GM18511 (cell line): Measurements from ENCODE around the gene CTU2.

Experiments
- ATAC-seq: cut with Tn5 transposase; IDR thresholded peaks from one replicate; pipeline ENCODE4 v1.9.1; 2021; ENCODE audit warnings: mild to moderate bottlenecking, moderate library complexity; ENCODE audit not compliant: unreplicated experiment

The CTU2 gene

GRCh38 chr16:88695753-88696152, 10.6 kb upstream of the CTU2 start:
- no peak for ATAC-seq

GRCh38 chr16:88696441-88696840, 9.9 kb upstream of the CTU2 start:
- no peak for ATAC-seq

GRCh38 chr16:88697116-88697830, 9.0 kb upstream of the CTU2 start:
- no peak for ATAC-seq

GRCh38 chr16:88697831-88698615, 8.3 kb upstream of the CTU2 start:
- ATAC-seq, result no peak

- no peak for ATAC-seq
Observed at GRCh38 chr16:88698646-88699045, 7.7 kb upstream of the CTU2 start.

- no peak for ATAC-seq
Observed at GRCh38 chr16:88699180-88699579, 7.1 kb upstream of the CTU2 start.

GRCh38 chr16:88700322-88700635, 6.0 kb upstream of the CTU2 start:
- no peak for ATAC-seq

- ATAC-seq, result peak; percentile 83
Observed at GRCh38 chr16:88700636-88701482, 5.4 kb upstream of the CTU2 start.

GRCh38 chr16:88701581-88702370, 4.5 kb upstream of the CTU2 start:
- no peak for ATAC-seq

GRCh38 chr16:88702371-88703210, 3.7 kb upstream of the CTU2 start:
- ATAC-seq, result no peak

GRCh38 chr16:88703486-88704309, 2.6 kb upstream of the CTU2 start:
- no peak for ATAC-seq

- no peak for ATAC-seq
Observed at GRCh38 chr16:88705076-88705684, 1.1 kb upstream of the CTU2 start.

GRCh38 chr16:88705801-88706228, 488 bp upstream of the CTU2 start:
- peak; percentile 9 for ATAC-seq

- no peak for ATAC-seq
Observed at GRCh38 chr16:88706965-88707826, 893 bp downstream of the CTU2 start.

GRCh38 chr16:88710556-88710955, 4.3 kb downstream of the CTU2 start:
- no peak for ATAC-seq

GRCh38 chr16:88711750-88712340, 5.5 kb downstream of the CTU2 start:
- ATAC-seq, result no peak

GRCh38 chr16:88712362-88712979, 6.2 kb downstream of the CTU2 start:
- no peak for ATAC-seq
